IMR-90 (cell line): ENCODE data around the gene AICDA. TPM values are rescaled to one million over a fixed set of nuclear protein-coding genes. Genes with fewer than 3 reads are reported as not detected.

Experiments
- ATAC-seq: fragments of 200-7000 bp; cut with Tn5 transposase; 2 replicates; pipeline ENCODE4 v1.9.1; 2020; ENCODE audit warnings: low read depth, mild to moderate bottlenecking, moderate library complexity
- BruUV-seq: library from RNA; stranded (reverse); fragments of 400-500 nt; replicated peaks from 2 replicates; lab custom pipeline; 2021; lab: Mats Ljungman, UMichigan
- CTCF ChIA-PET: fragments of 300-600 bp; formaldehyde crosslinking; extraction: SDS; loops from one replicate; lab custom pipeline; 2021; ENCODE audit warnings: antibody characterized with exemption; lab: Yijun Ruan, JAX
- POLR2A ChIA-PET: fragments of 300-600 bp; sonication (Branson Sonifier 250); formaldehyde crosslinking; loops from one replicate; lab custom pipeline; 2022; ENCODE audit warnings: antibody characterized with exemption; ENCODE audit not compliant: unreplicated experiment; lab: Charles Lee
- DNase-seq: peaks from one replicate; pipeline ENCODE4 v3.0.0; 2013
- H2AFZ ChIP-seq: replicated peaks from 2 replicates; pipeline ENCODE3; 2013; ENCODE audit warnings: low read length, mild to moderate bottlenecking; ENCODE audit not compliant: poor library complexity
- H2AK5ac ChIP-seq: 2 replicates; pipeline ENCODE4 v1.6.1; 2013; ENCODE audit warnings: low read depth, low read length, inconsistent platforms
- H2AK9ac ChIP-seq: replicated peaks from 2 replicates; pipeline ENCODE3; 2013; ENCODE audit warnings: mild to moderate bottlenecking, low read depth, low read length, moderate library complexity; ENCODE audit not compliant: poor library complexity
- H2BK120ac ChIP-seq: 2 replicates; pipeline ENCODE4 v1.6.1; 2013; ENCODE audit warnings: low read depth, low read length, inconsistent platforms
- H2BK15ac ChIP-seq: 3 replicates; pipeline ENCODE4 v1.6.1; 2013; ENCODE audit warnings: low read depth, low read length, inconsistent platforms
- H2BK20ac ChIP-seq: 2 replicates; pipeline ENCODE4 v1.6.1; 2013; ENCODE audit warnings: low read depth, mild to moderate bottlenecking, inconsistent platforms, low read length, moderate library complexity
- H2BK5ac ChIP-seq: 2 replicates; pipeline ENCODE4 v1.6.1; 2013; ENCODE audit warnings: mild to moderate bottlenecking, low read depth, low read length, inconsistent platforms; ENCODE audit not compliant: poor library complexity, severe bottlenecking
- H3K14ac ChIP-seq: replicated peaks from 2 replicates; pipeline ENCODE4 v1.6.1; 2013; ENCODE audit warnings: low read depth, low read length, inconsistent platforms
- H3K18ac ChIP-seq: 2 replicates; pipeline ENCODE4 v1.6.1; 2013; ENCODE audit warnings: low read depth, low read length, control low read depth
- H3K23ac ChIP-seq: 2 replicates; pipeline ENCODE4 v1.6.1; 2013; ENCODE audit warnings: low read depth, low read length, inconsistent platforms
- H3K27ac ChIP-seq: 2 replicates; pipeline ENCODE4 v1.5.1; 2013; ENCODE audit warnings: mild to moderate bottlenecking, control low read depth, low read length; ENCODE audit not compliant: insufficient read depth
- H3K27me3 ChIP-seq: 2 replicates; pipeline ENCODE4 v1.6.1; 2013; ENCODE audit warnings: low read length; ENCODE audit not compliant: control insufficient read depth, insufficient read depth
- H3K36me3 ChIP-seq: 2 replicates; pipeline ENCODE4 v1.6.1; 2013; ENCODE audit warnings: low read length, mixed read lengths; ENCODE audit not compliant: control insufficient read depth, insufficient read depth
- H3K4ac ChIP-seq: 2 replicates; pipeline ENCODE4 v1.6.1; 2013; ENCODE audit warnings: low read depth, low read length, inconsistent platforms
- H3K4me1 ChIP-seq: 2 replicates; pipeline ENCODE4 v1.6.1; 2013; ENCODE audit warnings: low read length, mixed read lengths; ENCODE audit not compliant: control insufficient read depth, insufficient read depth
- H3K4me2 ChIP-seq: 2 replicates; pipeline ENCODE4 v1.6.1; 2013; ENCODE audit warnings: low read depth, mild to moderate bottlenecking, control low read depth, low read length, moderate library complexity
- H3K4me3 ChIP-seq: 2 replicates; pipeline ENCODE4 v1.5.1; 2013; ENCODE audit warnings: low read depth, mild to moderate bottlenecking, control low read depth, low read length, moderate library complexity; ENCODE audit not compliant: insufficient read depth
- H3K56ac ChIP-seq: 2 replicates; pipeline ENCODE4 v1.6.1; 2013; ENCODE audit warnings: low read length, inconsistent platforms; ENCODE audit not compliant: insufficient read depth; ENCODE audit errors: extremely low read depth
- H3K79me1 ChIP-seq, 2 experiments: 2 replicates each; pipeline ENCODE4 v1.6.1; 2013; ENCODE audit warnings: low read length in 2 of 2, inconsistent platforms in 1 of 2, low read depth in 1 of 2
- H3K9ac ChIP-seq: 2 replicates; pipeline ENCODE4 v1.6.1; 2013; ENCODE audit warnings: low read depth, low read length, control low read depth
- H3K9me1 ChIP-seq: 2 replicates; pipeline ENCODE4 v1.6.1; 2013; ENCODE audit warnings: low read length, inconsistent platforms; ENCODE audit not compliant: insufficient read depth
- H3K9me3 ChIP-seq: 2 replicates; pipeline ENCODE4 v1.6.1; 2013; ENCODE audit warnings: low read length; ENCODE audit not compliant: control insufficient read depth, insufficient read depth
- H4K20me1 ChIP-seq: 2 replicates; pipeline ENCODE4 v1.6.1; 2013; ENCODE audit warnings: low read length, inconsistent platforms; ENCODE audit not compliant: insufficient read depth
- H4K5ac ChIP-seq: 2 replicates; pipeline ENCODE4 v1.6.1; 2013; ENCODE audit warnings: mild to moderate bottlenecking, low read depth, low read length, control low read depth
- H4K8ac ChIP-seq, 2 experiments: 2 replicates each; pipeline ENCODE4 v1.6.1; 2013; ENCODE audit warnings: low read depth in 2 of 2, low read length in 2 of 2, control low read depth in 1 of 2, inconsistent platforms in 1 of 2
- H4K91ac ChIP-seq: 2 replicates; pipeline ENCODE4 v1.6.1; 2013; ENCODE audit warnings: low read depth, low read length, inconsistent platforms; ENCODE audit not compliant: insufficient read depth
- BHLHE40 ChIP-seq: fragments of 150-350 bp; IDR thresholded peaks from 2 replicates; pipeline ENCODE4 v1.6.1; 2016; ENCODE audit warnings: mild to moderate bottlenecking, low read depth, low read length
- CEBPB ChIP-seq: IDR thresholded peaks from 2 replicates; pipeline ENCODE4 v1.6.1; 2012; ENCODE audit warnings: low read depth, low read length, improper control_type of control experiment
- CHD1 ChIP-seq: IDR thresholded peaks from 2 replicates; pipeline ENCODE4 v1.6.1; 2012; ENCODE audit warnings: low read depth, low read length, improper control_type of control experiment
- CTCF ChIP-seq: conservative IDR thresholded peaks from 2 replicates; pipeline ENCODE4 v1.5.1; 2012; ENCODE audit warnings: mild to moderate bottlenecking, low read depth, low read length, improper control_type of control experiment
- FOS ChIP-seq: fragments of 150-350 bp; IDR thresholded peaks from 2 replicates; pipeline ENCODE4 v1.6.1; 2016; ENCODE audit warnings: low read depth, low read length
- MAFK ChIP-seq: IDR thresholded peaks from 2 replicates; pipeline ENCODE4 v1.6.1; 2012; ENCODE audit warnings: low read depth, low read length, improper control_type of control experiment
- MAZ ChIP-seq: IDR thresholded peaks from 2 replicates; pipeline ENCODE4 v1.6.1; 2012; ENCODE audit warnings: low read depth, mild to moderate bottlenecking, low read length, improper control_type of control experiment, moderate library complexity, borderline replicate concordance
- MXI1 ChIP-seq: IDR thresholded peaks from 2 replicates; pipeline ENCODE4 v1.6.1; 2012; ENCODE audit warnings: low read depth, mild to moderate bottlenecking, low read length, moderate library complexity, borderline replicate concordance
- NFE2L2 ChIP-seq: fragments of 150-350 bp; IDR thresholded peaks from 2 replicates; pipeline ENCODE4 v1.6.1; 2016; ENCODE audit warnings: low read depth, mild to moderate bottlenecking, low read length
- POLR2A ChIP-seq: IDR thresholded peaks from 2 replicates; pipeline ENCODE4 v1.6.1; 2012; ENCODE audit warnings: mild to moderate bottlenecking, low read depth, low read length
- RAD21 ChIP-seq: IDR thresholded peaks from 2 replicates; pipeline ENCODE4 v1.6.1; 2012; ENCODE audit warnings: low read length, improper control_type of control experiment
- RCOR1 ChIP-seq: IDR thresholded peaks from 2 replicates; pipeline ENCODE4 v1.6.1; 2012; ENCODE audit warnings: mild to moderate bottlenecking, low read length, improper control_type of control experiment; ENCODE audit not compliant: insufficient replicate concordance
- RFX5 ChIP-seq: IDR thresholded peaks from 2 replicates; pipeline ENCODE4 v1.8.0; 2012; ENCODE audit warnings: low read depth, mild to moderate bottlenecking, low read length, moderate library complexity
- SMC3 ChIP-seq: fragments of 150-350 bp; IDR thresholded peaks from 2 replicates; pipeline ENCODE4 v1.6.1; 2016; ENCODE audit warnings: low read depth, mild to moderate bottlenecking, antibody characterized with exemption, low read length, moderate library complexity
- USF2 ChIP-seq: fragments of 150-350 bp; IDR thresholded peaks from 2 replicates; pipeline ENCODE4 v1.6.1; 2017; ENCODE audit warnings: mild to moderate bottlenecking, antibody characterized with exemption, low read length, low read depth
- WGBS, 2 experiments: methylation state at CpG; one replicate each; pipeline versions ENCODE4 v1.1.5 to v1.1.7; 2013; ENCODE audit warnings: missing lambda C conversion rate in 2 of 2; ENCODE audit not compliant: insufficient read length in 1 of 2; ENCODE audit errors: extremely low coverage in 2 of 2; 5-methylcytosine and 5-hydroxymethylcytosine counted together
- dilution Hi-C: fragments of 300-500 bp; cut with HindIII; formaldehyde crosslinking; loops from one replicate; pipeline ENCODE4 v1.14.3; 2018; ENCODE audit warnings: low sequenced_read_pairs; ENCODE audit not compliant: unreplicated experiment
- in situ Hi-C: fragments of 300-500 bp; cut with MboI; formaldehyde crosslinking; loops from 3 replicates; pipeline ENCODE4 v1.14.3; 2019; ENCODE audit warnings: low sequenced_read_pairs, inconsistent platforms, mixed read lengths
- intact Hi-C: fragments of 100-400 bp; cut with micrococcal nuclease; formaldehyde crosslinking; loops from 2 replicates; pipeline ENCODE4 v1.10.0; 2022
- polyA plus RNA-seq, 3 experiments: library from polyadenylated mRNA; depleted of rRNA; stranded (reverse); fragments of >200 nt; gene quantifications; 2 replicates each; pipeline ENCODE4 v1.2.3, GENCODE V29; 2012; ENCODE audit warnings: low replicate concordance in 1 of 3
- total RNA-seq: library from RNA; depleted of rRNA; stranded (reverse); fragments of >200 nt; gene quantifications from 2 replicates; pipeline ENCODE4 v1.2.3, GENCODE V29; 2012
- TF ChIP-seq, protein P1 (sequence below): fragments of 150-350 bp; IDR thresholded peaks from 2 replicates; pipeline ENCODE4 v1.6.1; 2016; ENCODE audit warnings: low read depth, mild to moderate bottlenecking, low read length, moderate library complexity, borderline replicate concordance

AICDA gene
- total and polyA plus RNA-seq, 2 of the 4 experiments (the other 2 are of a cell fraction): not detected

- no peak for DNase-seq
- Histone ChIP-seq H3K27ac (no peak overlapping the region), H3K9me3 (peaks cover 1% of the 10 kb centered on the region; the same call in 1 of the 2 replicates), H4K5ac (no peak overlapping the region), H4K20me1 (no peaks in the 10 kb centered on the region), H3K4me2 (no peak overlapping the region), H2BK15ac (no peak overlapping the region), H2BK120ac (no peak overlapping the region), H3K9me1 (no peaks in the 10 kb centered on the region), H3K36me3 (no peaks in the 10 kb centered on the region), H3K23ac (no peak overlapping the region), H2BK5ac (no peak overlapping the region), H3K4me3 (no peak overlapping the region), H3K9ac (no peak overlapping the region), H3K4ac (no peak overlapping the region), H2AFZ (no peak overlapping the region), H4K91ac (no peak overlapping the region), H2AK5ac (no peak overlapping the region), H3K18ac (no peak overlapping the region), H2BK20ac (no peak overlapping the region), H3K27me3 (no peaks in the 10 kb centered on the region), H3K79me1 (no peaks in the 10 kb centered on the region), H3K14ac (no peak overlapping the region), H3K4me1 (no peaks in the 10 kb centered on the region), H2AK9ac (no peak overlapping the region), H4K8ac (no peak overlapping the region), H3K56ac (no peak overlapping the region)
- in situ Hi-C loops (no loop called here), intact Hi-C loops (no loop called here), dilution Hi-C loops (no loop called here)
- BruUV-seq: no TSS peak
- ChIA-PET CTCF (no interaction called here), POLR2A (no interaction called here)
- no peak for ATAC-seq
- WGBS, 2 experiments: no CpG with 5 or more reads among the region's 2 CpGs
- TF ChIP-seq CTCF: no peak
- TF ChIP-seq CEBPB: no peak
- no peak for TF ChIP-seq RAD21
- no peak for TF ChIP-seq CHD1
- no peak for TF ChIP-seq MXI1
- no peak for TF ChIP-seq USF2
- no peak for TF ChIP-seq NFE2L2
- TF ChIP-seq MAZ: no peak
- no peak for TF ChIP-seq MAFK
- TF ChIP-seq, protein P1, sequence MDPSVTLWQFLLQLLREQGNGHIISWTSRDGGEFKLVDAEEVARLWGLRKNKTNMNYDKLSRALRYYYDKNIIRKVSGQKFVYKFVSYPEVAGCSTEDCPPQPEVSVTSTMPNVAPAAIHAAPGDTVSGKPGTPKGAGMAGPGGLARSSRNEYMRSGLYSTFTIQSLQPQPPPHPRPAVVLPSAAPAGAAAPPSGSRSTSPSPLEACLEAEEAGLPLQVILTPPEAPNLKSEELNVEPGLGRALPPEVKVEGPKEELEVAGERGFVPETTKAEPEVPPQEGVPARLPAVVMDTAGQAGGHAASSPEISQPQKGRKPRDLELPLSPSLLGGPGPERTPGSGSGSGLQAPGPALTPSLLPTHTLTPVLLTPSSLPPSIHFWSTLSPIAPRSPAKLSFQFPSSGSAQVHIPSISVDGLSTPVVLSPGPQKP: no peak
- TF ChIP-seq SMC3: no peak
- no peak for TF ChIP-seq FOS
- no peak for TF ChIP-seq POLR2A
- TF ChIP-seq RCOR1: no peak
- TF ChIP-seq BHLHE40: no peak
- no peak for TF ChIP-seq RFX5
Measured at GRCh38 chr12:8556531-8557097, 56.0 kb downstream of the AICDA start.
